KG1 (cell line): Measurements from ENCODE around the gene TCEA3.

Experiments
- DNase-seq: peaks from one replicate; lab custom pipeline; 2025; lab: John Stamatoyannopoulos, UW

Gene TCEA3

GRCh38 chr1:23421343-23421742 lies 3.2 kb downstream of the TCEA3 start:
- DNase-seq: no peak

- no peak for DNase-seq
These were observed 3.8 kb downstream of the TCEA3 start for GRCh38 chr1:23420778-23421177.

DNA sequence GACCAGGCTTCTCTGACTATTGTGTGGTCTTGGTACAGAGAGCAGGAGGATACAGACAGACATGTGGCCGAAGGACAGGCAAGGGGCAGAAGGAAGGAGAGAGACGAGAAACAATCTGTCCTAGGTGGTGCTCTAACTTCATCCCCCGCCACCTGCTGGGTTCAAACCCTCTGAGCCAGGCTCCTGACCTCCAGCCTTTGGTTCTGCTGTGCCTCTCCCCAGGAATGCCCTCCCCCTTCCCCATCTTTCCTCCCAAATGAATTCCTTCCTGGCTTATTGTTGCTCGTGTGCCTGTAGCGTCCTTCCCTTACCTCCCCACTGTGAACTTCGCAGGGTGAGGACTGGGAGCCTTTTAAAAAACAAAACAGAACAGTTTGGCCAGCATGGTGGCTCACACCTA lies 5.4 kb downstream of the TCEA3 start:
- no peak for DNase-seq

- no peak for DNase-seq
These were observed 7.0 kb downstream of the TCEA3 start for GRCh38 chr1:23417570-23417969.

DNA sequence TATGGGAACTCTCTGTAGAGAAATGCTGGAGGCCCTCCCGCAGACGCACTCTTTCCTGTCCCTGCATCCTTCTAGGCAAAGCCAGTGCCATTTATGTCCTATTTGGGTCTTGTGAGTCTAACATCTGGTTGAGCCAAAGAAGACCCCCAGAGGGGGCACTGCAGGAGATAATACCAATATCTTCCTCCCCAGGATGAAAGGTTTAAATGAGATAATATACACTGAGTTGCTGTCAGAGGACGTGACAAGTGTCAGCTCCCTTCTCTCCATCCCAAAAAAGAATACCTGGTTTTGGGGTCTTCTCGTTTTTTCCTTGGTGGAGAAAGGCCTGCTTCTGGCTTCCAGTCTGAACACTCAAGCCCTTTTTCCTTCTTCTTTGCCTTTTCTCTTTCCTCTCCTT lies 7.6 kb downstream of the TCEA3 start:
- DNase-seq: no peak

DNA sequence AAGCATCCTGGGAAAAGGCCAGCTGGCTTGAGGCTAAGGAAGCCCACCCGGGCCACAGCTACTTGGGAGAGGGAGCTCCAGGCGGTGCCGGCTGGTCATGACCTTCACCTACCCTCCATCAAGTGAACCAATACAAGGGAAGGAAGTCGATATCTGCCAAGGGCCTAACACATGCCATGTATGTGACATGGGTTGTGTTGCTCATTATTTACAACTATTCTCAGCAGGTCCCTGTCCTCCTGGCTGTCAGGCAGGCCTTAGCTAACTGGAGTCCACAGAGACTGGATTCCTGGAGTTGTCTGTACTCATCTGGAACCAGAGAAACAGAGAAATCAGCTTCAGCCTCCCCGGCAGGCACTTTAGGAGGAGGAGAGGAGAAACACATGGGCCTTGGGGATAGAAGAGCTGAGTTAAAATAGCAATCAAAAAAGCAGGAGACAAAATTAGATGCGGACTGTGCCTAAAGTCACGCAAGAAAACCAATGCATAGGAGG lies 15.7 kb downstream of the TCEA3 start:
- DNase-seq: no peak

GRCh38 chr1:23407016-23407630 lies 17.4 kb downstream of the TCEA3 start:
- DNase-seq: no peak

DNA sequence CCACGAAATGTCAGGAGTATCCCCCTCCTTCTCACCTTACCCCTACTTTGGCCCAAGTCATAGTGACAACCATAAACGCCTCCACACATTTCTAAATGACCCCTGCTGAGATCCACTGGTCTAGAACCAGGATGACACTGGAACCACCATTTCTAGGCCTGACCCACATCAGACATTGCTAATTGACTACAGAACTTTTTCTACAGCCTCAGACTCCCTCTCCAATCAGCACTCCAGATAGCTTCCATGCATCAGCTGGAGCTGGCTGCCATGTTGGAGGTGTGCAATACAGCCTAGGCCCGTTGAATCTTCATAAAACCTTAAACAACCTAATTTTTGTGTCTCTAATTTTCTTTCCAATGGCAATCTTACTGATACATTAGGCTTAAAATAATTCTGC lies 18.6 kb downstream of the TCEA3 start:
- DNase-seq: no peak

DNA sequence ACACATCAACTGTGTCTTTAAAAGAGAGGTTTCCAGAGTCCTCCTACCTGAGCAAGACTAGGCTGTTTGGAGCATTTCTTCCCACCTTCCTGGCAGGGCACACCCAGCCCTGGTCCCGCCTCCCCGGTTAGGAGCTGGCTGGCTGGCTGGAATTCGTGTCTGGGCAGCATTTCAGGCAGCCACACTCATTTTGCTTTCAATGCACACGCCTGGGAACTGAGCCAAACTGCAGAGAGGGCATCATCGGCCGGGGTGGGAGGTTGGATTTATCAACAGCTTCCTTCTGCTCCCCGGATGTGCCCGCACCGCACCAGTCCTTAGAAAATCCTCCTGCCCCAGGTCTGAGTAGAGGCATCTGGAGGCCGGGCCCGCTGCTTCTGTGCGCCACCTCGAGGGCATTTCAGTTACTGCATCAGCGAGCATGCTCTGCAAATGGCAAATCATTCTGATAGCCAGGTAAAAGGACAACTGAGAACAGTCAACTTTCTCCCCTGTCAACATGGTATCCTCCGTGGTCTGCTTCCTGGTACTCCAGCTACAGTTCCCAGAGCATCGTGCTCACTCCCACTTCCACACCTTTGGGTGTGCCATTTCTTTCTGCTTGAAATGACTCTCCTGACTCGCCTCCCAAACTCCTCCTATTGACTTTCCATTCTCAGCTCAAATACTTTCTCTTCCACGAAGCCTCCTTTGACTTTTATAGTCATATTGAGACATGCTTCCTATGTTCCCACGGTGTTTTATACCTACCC lies 20.6 kb downstream of the TCEA3 start:
- DNase-seq: peak; percentile 48

GRCh38 chr1:23403355-23403734 lies 21.2 kb downstream of the TCEA3 start:
- DNase-seq: no peak

- DNase-seq: no peak
These were observed 21.6 kb downstream of the TCEA3 start for GRCh38 chr1:23403038-23403336.

DNA sequence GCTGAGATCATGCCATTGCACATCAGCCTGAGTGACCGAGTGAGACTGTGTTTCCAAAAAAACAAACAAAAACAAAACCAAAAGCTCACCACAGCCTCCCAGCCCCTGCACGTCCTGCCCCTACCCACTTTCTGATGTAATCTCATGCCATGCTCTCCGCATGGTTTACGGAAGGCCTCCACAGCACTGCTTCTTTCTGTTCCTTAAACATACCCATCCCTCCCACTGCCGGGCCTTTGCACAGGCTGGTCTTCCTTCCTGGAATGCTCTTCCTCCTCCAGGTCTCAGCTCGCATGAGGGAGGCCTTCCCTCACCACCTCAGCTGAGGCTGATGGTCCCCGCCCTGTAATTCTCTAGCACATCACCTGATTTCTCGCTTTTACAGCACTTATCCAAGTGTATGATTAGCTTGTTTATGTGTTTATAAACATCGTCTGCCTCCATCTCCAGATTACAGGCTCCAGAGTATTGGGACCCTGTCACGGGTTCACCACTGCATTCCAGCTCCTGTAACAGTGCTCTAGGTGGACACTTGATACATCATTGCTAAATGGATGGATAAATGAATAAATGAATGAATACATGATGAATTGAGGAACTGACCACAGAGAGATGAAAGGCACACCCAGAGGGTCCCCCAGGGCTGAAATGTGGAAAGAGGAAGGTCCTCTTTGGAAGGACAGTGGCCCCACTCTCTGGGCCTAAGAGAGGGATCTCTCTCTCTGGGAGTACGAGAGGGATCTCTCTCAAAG lies 22.1 kb downstream of the TCEA3 start:
- DNase-seq: no peak

DNA sequence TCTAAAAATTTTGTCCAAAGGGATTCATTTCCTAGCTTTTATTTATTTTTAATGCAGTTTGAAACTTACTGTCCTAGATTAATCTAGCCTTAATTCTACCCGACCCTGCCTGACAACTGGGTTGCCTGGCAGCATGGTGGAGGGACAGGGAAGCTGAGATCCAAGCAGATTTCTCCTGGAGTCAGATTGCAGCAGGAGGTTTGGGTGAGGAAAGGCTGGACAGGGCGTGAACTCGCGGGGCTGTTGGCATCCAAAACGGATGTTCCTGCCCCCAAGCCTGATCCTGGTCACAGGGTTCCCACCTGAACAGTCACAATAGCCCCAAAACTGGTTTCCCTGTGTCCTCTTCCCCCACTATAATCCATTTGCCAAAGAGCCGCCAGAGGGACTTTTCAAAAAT lies 23.2 kb downstream of the TCEA3 start:
- no peak for DNase-seq

DNA sequence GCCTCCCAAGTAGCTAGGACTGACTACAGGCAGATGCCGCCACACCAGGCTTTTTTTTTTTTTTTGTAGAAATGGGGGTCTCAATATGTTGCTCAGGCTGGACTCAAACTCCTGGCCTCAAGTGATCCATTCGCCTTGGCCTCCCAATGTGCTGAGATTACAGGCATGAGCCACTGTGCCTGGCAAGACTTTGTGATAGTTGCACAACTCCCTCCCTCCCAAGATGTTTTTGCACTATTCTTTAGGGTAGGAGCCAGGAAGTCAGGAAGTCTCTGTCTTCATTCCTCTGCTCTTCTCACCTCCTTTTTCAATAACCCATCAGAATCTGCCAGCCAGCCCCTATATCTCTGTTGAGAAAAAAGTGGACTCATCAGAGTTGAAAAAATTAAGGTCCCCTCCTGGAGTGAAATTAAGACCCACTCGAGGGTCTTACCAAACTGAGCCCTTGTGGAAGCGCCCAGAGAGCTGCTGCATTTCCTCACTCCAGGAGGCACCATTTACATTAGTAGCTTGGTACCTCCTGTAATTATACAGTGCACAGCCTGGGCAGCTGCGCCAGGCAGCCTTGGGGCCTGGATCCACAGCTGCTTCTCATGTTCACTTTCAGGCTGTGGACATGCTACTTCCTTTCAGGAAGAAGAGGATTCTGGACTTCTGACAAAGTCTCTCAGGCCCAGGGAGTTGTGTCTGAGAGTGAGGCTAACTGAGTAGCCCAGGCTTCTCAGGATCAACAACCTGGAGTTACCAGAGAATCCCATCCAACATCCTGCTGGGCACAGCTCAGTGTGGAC lies 24.0 kb downstream of the TCEA3 start:
- DNase-seq: no peak

- no peak for DNase-seq
These were observed 25.3 kb downstream of the TCEA3 start for GRCh38 chr1:23399229-23399628.

- no peak for DNase-seq
These were observed 26.6 kb downstream of the TCEA3 start for GRCh38 chr1:23397908-23398307.

- no peak for DNase-seq
These were observed 28.2 kb downstream of the TCEA3 start for GRCh38 chr1:23396380-23396779.

DNA sequence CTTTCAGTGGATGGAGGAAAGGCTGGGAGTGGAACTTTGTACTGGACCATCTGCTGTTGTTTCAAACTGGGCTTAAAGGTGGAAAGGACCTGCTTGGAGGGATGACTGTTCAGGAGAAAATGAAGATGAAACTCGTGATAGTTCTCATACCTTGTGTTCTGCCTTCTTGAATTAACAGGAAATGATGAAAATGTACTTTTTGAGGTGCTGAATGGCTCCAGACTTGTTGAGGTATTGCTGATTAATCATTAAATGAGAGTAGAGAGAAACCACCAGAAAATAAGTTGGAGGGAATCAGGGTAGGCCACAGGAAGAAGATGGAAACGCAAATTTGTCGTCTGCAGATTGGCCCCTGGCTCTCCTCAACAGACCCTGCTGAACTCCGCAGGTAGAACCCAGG lies 28.7 kb downstream of the TCEA3 start:
- DNase-seq: no peak

DNA sequence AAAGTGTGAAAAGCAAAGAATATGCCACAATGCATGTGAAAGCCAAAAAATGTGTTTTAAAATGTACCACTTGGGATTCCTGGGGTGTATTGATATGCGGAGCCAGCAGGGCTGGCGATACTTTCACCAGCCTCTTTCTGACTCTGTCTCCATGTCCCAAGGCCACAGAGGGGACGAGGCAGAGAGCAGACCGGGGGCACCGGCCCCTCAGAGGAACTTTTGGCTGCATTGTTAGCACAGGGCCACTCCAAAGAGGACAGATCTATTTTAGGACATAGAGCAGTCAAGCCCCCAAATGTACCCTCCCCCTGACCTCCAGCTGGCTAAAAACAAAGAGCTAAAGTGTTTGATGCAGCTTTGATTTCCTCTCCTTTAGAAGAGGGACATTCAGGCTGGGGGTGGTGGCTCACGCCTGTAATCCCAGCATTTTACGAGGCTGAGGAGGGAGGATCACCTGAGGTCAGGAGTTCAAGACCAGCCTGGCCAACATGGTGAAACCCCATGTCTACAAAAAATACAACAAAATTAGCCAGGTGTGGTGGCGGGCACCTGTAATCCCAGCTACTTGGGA lies 29.3 kb downstream of the TCEA3 start:
- DNase-seq: no peak

DNA sequence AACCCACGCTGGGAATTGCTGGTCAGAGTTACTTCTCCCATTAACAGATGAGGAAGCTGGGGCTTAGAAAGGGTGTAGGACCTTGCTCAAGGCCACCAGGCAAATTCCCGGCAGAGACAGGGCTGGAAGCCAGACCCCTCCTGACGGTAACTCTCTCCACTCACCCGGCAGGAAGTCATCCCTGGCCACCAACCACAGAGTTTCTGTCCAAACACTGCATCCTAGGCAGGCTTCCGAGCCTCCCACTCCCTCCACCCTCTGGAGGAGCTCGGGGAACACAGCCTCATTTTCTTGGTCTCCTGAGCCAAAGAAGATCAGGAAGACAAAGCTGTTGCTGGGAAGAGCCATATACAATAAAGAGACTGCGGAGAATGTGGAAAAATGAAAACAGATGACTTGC lies 29.9 kb downstream of the TCEA3 start:
- no peak for DNase-seq

DNA sequence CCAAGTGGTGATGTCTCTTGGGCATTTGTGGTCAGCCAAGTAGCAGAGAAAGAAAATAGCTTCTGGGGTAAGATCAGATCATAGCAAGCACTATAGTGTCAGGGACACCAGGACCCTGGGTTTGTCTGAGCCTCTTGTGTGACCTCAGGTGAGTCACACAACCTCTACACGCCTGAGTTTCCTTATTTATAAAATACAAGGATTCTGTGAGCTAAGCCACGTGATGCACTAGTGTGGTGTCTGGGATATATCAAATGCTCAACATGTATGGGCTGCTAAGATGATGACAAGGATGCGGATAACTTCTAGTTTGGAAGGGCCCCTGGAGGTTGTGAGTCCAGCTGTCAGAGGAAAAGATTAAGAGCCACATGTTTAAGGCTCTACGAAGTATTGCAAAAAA lies 30.4 kb downstream of the TCEA3 start:
- no peak for DNase-seq

DNA sequence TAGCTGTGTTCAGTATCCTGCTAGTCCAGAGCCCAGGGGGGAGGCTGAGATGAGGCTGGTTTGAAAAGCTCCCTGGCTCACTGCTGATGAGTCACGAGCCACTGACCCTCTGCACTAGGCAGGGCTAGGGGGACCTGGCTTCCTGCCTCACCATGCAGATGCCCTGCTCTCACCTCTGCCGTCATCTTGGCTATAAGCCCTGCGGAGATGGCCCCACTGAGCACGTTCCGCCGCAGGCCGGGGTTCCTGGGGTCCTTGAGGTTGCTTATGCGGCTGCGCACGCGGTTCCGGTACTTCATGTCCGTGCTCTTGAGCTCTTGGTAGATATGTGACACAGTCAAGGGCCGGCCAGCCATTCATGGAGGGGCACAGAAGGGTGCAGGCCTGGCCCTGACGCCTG lies 30.8 kb downstream of the TCEA3 start:
- no peak for DNase-seq
